MV-4-11 (cell line): Measurements from ENCODE around the gene FMO1.

ENCODE experiments used
- DNase-seq: peaks from one replicate; lab custom pipeline; 2025; lab: John Stamatoyannopoulos, UW

FMO1 gene

GRCh38 chr1:171248302-171248701 lies at the start of gene FMO1:
TSS of gene FMO1 (plus strand) at chr1:171248494. CDS start at chr1:171258088, 9,594 bp downstream.
- DNase-seq = no peak

- DNase-seq = no peak
These were observed 44.0 kb upstream of the FMO1 start for GRCh38 chr1:171204296-171204695.

DNA sequence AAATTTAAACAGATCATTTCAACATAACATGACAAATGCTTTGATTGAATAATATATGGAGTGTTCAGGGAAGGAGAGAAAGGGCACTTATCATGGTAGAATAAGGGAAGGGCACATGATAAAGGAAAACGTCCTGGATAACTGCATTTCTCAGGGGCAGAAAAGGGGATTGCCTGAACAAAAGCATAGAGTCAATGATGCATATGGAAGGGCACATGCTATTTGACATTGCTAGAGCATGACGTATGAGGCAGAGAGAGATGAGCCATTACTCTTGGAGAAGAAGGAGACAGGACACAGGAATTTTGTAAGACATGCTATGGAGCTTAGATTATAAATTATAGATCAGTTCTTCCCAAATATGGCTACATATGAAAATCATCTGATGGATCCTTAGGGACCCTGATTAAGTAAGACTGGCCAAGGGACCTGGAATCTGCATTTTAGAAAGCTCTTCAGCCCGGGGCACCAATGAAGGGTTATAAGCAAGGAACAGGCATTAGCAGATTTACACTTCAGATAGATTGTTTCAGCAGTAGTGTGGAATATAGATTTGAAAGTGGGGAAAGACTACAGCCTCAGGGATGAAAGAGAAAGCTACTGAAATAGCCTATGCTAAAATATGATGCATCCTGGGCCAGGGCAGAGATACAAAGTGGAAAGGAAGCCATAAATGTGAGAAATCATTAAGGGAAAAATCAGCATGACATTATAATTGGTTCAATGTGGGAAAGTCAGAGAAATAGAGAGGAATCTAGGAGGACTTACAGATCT lies 41.9 kb upstream of the FMO1 start:
- no peak for DNase-seq

DNA sequence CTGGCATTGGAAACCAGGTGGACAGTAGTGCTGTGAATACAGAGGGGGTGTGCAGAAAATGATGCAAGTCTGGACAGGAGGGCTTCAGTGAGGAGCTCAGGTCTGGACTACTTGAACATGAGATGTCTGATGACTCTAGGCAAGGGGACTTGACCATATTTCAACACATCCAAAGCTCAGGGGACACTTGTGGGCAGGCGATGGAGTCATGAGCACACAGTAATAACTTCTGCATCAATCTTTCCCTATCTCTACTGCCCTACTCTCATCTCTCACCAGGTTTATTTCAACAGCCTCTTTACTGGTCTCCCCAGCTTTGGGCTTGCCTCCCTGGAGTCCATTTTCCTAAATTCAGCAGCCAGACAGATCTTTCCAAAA lies 41.3 kb upstream of the FMO1 start:
- no peak for DNase-seq

DNA sequence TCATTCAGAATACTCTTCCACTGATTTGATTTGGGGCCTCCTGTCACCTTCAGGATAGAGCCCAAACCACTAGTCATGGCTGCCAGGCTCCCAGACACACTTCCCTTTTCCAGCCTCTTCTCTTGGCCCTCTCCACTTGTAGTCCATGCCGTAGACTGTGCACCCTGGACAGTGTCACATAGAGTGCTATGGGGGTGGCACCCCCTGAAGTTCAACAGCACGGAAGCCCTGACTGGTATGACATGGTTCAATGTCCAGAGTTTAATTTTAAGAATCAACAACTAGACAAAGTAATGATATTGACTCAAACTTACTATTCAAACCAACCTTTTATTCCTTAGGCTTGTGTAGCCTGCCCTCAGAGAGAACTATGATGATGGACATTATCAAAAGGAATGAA lies 40.9 kb upstream of the FMO1 start:
- DNase-seq = no peak

DNA sequence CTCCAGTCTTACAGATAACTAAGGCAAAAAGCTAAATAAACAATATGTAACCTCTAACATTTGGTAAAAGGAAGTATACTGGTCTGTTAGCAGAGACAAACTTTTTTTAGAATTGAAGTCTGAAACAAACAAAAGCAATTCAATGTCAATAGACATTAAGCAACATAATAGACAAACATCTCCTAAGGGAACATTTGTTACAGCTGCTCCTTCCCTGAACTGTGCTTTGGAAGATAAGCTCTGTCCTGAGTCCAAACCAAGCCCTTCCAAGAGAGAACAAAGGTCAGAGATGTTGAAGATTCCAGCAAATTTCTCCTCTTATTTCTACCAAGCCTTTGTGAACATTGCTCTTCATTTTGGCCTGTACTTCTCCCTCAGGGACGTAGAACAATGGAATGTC lies 37.9 kb upstream of the FMO1 start:
- no peak for DNase-seq

DNA sequence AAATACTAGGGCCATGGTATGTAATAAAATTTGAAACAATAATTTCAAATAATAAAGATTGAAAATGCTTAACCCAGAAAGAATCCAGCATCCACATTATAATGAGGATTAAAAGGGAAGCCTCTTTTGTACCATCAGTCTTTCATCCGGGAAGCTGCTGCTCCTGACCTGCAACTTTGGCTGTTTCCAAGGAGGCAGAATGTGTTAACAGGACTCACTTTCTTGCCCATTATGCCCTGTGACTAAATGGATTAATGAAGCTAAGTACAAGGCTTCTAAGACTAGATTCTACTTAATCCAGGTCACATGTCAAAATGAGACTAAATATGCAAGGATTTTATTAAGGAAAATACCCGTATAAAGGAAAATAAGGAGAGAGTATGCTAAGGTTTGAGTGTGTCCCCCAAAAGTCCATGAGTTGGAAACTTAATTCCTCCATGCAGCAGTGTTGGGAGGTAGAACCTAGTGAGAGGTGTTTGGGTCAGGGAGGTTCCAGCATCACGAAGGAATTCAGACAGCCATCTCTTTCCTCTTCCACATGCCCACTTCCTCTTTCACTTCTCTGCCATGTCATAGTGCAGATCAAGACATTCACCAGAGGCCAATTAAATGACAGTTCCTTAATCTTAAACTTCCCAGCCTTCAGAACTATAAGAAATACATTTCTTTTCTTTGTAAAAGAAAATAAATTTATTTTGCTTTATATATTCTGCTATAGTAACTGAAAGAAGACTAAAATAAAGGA lies 35.5 kb upstream of the FMO1 start:
- DNase-seq = peak; percentile 86

DNA sequence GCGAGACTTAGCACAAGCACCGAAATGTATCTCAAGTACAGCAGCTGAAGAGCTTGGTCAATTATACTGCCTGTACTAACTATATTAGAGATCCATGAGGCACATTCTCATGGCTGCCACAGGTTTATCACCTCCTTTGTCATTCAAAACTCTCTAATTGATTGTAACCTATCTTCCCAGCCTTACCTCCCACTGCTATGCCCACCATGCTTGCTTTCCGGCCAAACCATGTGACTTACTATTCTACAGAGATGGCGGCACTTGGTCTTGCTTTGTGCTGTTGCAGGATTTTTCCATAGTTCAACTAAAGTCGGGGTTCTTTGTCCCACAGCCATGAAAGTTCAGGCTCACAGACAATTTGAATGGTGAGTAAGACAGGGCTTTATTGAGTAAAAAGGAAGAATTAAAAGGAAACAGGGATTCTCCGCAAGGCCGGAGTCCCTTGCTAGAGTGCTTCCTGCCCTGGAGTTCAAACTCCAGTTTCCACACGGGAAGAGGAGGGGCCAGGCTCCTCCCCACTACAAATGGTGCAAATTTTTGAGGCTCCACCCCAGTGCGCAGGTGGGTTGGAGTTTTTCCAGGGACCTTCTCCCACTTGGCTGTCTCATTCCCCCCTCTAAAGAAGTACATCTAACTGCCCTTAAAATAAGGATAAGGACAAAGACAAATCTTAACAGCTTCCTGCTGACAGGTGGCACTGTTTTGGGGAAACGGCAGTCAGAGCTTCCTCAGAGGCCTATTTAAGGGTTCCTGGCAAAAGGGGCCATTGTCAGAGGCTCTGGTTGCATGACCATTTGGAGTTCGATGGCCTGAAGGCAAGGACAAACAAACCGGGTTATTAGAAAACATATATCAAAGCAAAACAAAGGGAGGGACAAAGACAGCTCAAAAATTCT lies 34.5 kb upstream of the FMO1 start:
- no peak for DNase-seq

GRCh38 chr1:171217658-171218443 lies 30.4 kb upstream of the FMO1 start:
- DNase-seq = no peak

DNA sequence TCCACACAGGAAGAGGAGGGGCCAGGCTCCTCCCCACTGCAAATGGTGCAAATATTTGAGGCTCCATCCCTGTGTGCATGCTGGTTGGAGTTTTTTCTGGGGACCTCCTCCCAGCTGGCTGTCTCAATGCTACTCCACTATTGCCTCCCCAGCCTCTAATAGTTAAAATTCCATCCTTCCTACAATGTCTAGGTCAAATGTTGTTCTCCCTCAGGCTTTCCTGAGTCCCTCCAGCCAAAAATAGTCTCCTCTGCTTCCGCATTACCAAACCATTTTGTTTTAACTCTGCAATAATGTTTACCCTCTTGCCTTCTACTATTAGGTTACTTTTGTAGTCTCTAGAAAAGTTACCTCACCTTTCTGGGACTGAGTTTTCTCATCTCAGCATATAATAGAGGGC lies 29.6 kb upstream of the FMO1 start:
- no peak for DNase-seq

- no peak for DNase-seq
These were observed 28.8 kb upstream of the FMO1 start for GRCh38 chr1:171219346-171220080.

DNA sequence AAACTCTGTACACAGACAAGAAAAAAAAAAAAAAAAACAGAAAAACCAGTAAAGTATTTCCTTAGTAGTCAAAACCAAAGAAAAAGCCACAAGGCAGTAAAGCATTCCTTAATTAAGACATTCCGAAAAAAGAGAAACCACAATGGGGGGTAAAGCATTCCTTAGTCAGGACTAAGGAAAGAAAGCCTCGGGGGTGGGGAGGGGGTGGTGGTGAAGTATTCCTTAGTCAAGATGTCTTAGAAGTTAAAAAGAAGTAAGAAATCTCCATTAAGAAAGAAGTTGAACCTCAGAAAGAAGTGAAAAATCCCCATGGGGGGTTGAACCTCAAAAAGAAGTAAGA lies 28.2 kb upstream of the FMO1 start:
- no peak for DNase-seq

- DNase-seq = no peak
These were observed 27.7 kb upstream of the FMO1 start for GRCh38 chr1:171220581-171221054.

DNA sequence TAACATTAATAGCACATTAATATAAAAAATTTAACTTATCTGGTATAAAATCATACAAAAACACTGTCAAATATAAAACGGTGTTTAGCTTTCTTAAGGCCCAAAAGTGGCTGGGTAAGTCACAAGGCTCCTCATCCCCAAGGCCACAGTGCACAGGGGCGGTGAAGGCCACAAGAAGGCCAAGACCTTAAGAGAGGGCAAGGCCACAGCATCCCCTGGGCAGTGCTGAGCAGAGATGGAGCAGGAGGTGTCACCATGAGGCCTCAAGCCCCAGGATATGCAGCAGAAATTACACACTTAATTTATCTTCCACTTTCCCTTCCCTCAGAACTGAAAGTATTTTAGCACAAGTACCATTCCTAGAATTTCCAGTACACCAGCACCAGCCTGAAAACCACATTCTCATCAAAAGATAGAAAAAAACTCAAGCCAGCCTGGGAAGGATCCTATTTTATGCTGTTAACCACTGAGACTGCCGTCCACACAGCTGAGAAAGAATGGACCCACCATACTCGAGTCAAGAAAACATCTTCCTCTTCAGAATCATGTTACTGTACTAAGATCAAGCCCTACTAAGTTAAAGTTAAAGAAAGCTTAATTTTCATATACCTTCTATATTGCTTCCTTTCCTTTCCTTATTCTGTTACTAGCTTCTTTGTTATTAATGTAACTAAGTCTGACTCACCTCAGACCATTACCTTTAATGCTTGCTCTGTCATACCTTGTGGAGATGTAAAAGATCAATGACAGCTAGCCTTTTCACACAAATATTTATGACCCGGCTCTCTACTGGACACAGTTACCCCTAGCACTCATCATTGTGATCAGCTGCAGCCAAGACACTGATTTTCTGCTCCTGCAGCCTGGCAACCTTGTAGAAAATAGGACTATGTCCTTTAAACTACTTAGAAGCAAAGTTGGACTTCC lies 26.4 kb upstream of the FMO1 start:
- DNase-seq = no peak

GRCh38 chr1:171222936-171223335 lies 25.4 kb upstream of the FMO1 start:
- no peak for DNase-seq

- DNase-seq = peak; percentile 77
These were observed 24.0 kb upstream of the FMO1 start for GRCh38 chr1:171224257-171224656.

- peak; percentile 62 for DNase-seq
These were observed 21.4 kb upstream of the FMO1 start for GRCh38 chr1:171226747-171227370.

- no peak for DNase-seq
These were observed 17.0 kb upstream of the FMO1 start for GRCh38 chr1:171231326-171231725.

GRCh38 chr1:171233183-171233582 lies 15.1 kb upstream of the FMO1 start:
- peak; percentile 16 for DNase-seq
